GM19099 (cell line): ENCODE results near the gene HAAO.

Source experiments
- POLR2A ChIP-seq: IDR thresholded peaks from 3 replicates; pipeline ENCODE4 v1.6.1; 2011; ENCODE audit warnings: low read depth; ENCODE audit not compliant: insufficient read length; ENCODE audit errors: extremely low read depth

HAAO gene

DNA sequence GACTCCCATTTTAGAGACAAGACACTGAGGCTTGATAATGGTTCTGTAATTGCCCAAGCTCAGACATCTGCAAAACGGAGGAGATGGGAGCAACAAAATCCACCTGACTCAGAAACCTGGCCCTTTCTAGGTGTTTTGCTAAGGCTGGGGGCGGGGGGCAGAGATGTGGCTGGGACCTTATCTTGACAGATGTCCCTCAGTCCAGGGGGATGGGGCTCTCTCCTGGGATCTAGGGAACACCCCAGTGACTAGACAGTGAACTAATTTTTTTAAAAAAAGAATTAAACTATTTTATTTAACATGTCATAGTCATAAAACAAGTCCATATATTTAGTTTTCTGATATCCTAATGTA is 32.0 kb upstream of the HAAO start:
- TF ChIP-seq POLR2A: no peak

DNA sequence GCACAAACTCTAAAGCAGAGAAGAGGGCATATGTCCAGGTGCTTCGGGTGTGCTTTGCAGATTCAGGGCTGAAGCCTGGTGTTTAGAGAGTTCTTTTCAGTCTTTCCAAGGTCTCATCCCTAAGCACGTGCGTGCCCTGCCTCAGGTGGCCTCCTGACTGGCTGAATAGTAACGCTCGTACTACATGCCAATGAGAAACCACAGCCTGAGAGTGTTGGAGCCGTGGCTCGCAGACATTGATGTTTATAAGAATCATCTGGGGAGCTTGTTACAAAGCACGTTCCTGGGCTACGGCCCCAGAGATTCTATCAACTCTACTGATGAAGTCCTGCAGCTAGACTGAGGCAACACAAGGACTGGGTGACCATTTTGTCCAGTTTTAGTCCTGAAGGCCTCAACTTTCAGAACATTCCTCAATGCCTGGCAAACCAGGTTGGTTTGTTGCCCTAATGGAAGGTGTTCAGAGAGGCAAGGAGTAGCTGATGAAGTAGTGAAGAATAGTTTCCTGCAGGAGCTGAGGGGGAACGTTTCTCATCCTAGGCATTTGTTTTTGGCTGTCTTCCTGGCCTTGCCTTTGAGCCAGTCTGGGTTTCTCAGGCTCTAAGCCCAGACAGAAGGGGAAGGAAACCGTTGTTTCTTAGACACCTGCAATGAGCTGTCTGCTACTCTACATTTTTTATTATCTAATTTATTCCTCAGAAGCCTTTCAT is 31.5 kb upstream of the HAAO start:
- TF ChIP-seq POLR2A: no peak

DNA sequence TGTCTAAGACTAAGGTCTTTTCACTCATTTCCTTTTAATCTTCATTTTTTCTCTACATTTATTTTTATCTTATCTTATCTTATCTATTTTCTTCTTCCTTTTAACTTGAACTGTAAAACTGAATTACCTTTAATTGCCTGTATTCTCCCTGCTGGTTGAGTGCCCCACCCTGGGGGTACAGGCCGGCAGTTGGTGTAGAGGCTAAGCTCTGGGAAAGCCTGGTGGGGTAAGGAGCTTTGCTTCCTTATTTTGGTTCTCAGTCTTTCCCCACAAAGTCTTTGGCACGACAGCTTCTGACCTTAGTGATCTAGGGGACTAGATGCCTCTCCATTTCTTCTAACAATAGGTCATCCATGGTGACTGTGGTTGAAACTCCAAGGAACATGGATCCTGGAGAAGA is 26.8 kb upstream of the HAAO start:
- no peak for TF ChIP-seq POLR2A

- no peak for TF ChIP-seq POLR2A
These were observed 23.3 kb upstream of the HAAO start for GRCh38 chr2:42815726-42816125.

GRCh38 chr2:42813763-42814162 is 21.4 kb upstream of the HAAO start:
- TF ChIP-seq POLR2A: no peak

DNA sequence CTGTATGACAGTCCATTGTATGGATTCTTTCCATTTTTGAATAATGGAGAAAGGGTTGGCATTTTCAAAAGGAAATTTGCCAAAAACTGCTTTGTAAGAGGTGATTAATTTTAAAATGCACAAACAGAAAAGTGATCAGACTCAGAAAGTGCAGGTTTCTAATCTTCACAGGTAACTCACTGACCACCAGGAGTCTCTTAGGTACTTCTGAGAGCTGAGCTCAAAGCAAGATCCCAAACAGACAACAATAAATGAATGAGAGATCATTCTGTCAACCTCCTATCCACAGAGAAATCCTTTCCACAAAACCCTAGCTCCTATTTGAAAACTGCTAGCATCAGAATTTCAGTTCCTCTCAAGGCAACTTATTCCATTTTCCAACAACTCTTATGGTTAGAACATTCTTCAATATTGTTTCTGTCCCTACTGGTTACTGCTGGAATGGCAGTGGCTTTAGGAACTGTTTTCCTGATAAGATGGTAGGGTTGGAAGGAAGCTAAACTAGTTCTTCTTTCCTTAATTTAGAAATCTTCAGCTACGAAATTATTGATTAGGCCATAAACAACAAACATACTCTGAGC is 20.6 kb upstream of the HAAO start:
- no peak for TF ChIP-seq POLR2A

GRCh38 chr2:42810971-42811811 is 18.8 kb upstream of the HAAO start:
- peak; percentile 39 for TF ChIP-seq POLR2A

DNA sequence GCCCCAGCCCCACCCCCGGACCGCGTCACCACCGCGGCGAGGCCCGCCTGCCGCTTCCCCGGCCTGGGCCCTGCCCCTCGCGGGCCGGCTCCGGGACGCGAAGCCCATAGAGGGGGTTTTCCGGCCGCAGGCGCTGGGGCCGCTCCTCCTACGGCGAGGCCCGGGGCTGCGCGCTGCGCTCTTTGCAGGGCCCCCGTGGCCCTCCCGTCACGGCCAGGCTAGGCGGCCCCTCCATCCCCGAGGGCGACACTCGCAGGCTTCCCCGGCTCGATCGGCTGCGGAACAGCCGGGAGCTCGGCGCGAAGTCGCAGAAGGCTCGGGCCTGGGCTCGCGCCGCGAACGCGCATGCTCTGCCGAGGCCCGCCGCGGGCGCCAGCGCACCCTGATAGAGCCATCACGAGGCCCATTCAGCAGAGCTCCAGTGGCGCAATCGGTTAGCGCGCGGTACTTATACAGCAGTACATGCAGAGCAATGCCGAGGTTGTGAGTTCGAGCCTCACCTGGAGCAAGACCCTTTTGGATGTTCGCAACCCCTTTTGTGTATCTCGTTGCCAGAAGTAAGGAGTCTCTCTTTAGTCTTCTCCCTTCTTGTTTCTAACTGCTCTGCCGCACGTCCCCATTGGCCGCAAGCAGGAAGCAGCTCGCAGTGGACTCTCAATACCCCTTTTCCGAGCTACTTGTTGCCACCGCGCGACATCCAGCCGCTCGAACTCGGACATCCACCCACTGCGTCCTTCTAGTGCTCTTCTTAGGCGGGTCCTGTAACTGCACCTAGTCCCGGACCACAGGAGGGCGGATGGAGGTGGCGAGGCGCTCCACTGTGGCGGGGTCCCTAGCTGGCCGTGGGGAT is 18.0 kb upstream of the HAAO start:
- TF ChIP-seq POLR2A: peak; percentile 84

GRCh38 chr2:42809819-42810120 is 17.4 kb upstream of the HAAO start:
- no peak for TF ChIP-seq POLR2A

DNA sequence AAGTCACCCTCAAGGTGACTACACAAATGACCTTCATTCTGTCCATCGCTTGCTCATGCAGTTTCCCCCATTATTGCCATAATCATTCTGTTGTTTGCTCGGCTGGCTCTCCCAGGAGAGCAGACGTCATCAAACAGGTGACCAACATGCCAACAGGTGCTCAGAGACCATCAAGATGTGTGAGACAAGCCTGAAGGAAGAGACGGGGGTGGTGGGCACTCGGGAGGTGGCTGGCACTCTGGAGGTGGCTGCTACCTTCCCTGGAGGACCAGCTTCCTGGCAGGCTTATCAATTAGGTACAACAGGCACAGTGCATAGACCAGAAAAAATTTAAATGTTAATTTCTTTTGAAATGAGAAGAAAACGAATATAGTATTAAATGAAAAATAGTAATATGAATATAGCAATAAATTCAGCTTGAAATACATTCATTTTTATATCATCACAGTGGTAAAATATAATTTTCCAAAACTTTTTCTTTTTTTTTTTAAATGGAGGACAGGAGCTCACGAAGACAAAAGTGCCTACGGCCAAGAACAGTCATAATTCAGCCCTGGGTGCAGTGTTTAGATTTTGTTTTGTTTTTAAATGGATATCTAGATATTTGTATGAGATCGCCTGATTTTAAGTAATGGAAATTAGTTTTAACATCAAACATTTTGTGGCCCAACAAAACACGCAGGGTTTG is 16.9 kb upstream of the HAAO start:
- TF ChIP-seq POLR2A: no peak

DNA sequence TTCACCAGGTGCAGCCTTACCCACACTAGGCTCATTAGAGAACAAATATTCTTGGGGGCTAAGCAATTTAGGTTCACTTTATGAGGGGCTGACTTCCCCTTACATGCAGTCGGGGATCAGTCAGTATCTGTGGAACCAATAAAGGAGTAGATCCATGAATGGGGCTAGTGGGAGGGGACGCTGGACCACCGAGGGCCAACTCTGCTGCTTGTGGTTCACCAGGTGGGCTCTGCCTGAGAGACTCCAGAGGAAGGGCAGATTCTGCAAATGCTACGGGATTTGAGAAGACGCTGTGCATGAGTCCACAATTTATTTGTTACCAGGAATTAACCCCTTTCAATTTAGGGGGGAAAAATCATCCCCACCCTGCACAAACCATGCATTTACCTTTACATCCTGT is 15.9 kb upstream of the HAAO start:
- no peak for TF ChIP-seq POLR2A

DNA sequence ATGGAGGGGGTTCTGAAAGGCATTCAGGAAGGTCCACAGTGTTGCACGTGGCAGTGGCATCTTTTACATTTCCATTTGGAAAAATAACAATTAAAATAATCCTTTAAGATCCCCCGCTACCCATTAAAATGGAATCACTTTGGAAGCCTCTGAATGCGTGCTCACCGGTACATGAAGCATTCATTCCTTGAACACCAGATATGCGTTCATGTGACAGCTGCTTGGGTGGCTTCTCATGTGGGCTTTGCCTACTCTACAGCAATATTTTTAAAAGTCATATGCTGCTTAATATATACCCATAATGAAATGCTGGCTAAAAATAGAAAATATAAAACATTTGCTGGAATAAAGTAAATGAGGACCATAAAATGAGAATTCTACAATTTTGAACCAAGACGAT is 14.4 kb upstream of the HAAO start:
- no peak for TF ChIP-seq POLR2A

DNA sequence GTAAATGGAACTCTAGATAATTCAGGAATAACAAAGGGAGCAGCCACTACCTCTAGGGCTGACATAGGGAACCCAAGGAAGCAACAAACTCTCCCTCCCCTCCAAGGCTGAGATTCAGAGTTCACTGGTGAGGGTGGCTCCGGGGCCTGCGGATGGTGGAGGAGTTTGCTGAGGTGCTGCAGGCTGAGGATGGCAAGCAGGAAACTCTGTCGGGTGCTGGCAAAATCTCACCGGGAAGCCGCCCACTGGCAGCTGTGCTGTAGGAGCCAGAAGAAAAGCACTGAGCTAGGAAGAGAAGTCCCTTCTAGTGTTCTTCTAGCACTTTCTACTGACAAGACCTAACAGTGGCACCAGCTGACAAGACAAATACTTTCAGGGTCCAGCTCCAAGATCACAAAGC is 12.5 kb upstream of the HAAO start:
- no peak for TF ChIP-seq POLR2A

- TF ChIP-seq POLR2A: no peak
These were observed 12.0 kb upstream of the HAAO start for GRCh38 chr2:42804338-42804737.

GRCh38 chr2:42802150-42802549 is 9.8 kb upstream of the HAAO start:
- no peak for TF ChIP-seq POLR2A
